Measurements from ENCODE around the gene ORAI3. TPM values are rescaled to one million over a fixed set of nuclear protein-coding genes. Genes with fewer than 3 reads are reported as not detected.

ORAI3 gene
- total RNA-seq, 4 donors from 2014 or later: 25.7 to 41.0 (median 32.7) TPM

DNA sequence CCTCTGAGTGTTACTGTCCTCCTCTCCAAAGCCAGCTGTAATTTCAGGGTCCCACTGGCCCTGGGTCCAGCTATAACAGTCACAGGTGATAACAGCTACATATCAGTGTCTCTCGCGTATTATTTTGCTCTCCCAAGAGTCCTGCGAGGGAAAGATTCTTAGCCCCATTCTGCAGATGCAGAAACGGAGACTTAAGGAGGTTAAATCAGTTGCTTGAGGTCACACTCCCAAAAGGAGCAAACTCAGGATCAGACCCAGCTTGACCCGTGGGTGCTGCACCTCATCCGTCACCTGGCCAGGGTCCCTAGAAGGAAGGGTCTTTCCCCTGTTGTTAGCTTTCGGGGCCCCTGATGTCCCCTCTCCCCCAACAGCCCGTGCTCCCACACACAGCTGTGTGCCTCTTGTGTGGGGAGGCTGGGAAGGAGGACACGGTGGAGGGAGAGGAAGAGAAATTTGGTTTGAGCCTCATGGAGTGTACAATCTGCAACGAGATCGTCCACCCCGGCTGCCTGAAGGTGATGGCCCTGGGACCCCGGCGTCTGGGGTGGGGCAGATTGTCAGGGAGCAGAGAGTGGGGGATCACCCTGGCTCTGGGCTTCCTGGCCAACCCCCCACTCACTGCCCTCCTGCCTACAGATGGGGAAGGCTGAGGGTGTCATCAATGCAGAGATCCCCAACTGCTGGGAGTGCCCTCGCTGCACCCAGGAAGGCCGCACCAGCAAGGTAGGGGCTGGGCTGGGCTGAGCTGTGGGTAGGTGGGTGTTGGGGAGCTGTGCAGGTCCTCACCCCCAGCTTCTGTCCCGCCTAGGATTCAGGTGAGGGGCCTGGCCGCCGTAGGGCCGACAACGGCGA is 21.7 kb upstream of the ORAI3 start:
- Histone ChIP-seq H3K9me3 (no peaks in the 10 kb centered on the region), H3K4me1 (peaks cover 34% of the 10 kb centered on the region), H3K27ac (peak overlapping the region; percentile 4), H3K4me3 (peak overlapping the region; percentile 28), H3K27me3 (no peaks in the 10 kb centered on the region), H3K36me3 (peaks cover 36% of the 10 kb centered on the region)
- TF ChIP-seq, protein P1, sequence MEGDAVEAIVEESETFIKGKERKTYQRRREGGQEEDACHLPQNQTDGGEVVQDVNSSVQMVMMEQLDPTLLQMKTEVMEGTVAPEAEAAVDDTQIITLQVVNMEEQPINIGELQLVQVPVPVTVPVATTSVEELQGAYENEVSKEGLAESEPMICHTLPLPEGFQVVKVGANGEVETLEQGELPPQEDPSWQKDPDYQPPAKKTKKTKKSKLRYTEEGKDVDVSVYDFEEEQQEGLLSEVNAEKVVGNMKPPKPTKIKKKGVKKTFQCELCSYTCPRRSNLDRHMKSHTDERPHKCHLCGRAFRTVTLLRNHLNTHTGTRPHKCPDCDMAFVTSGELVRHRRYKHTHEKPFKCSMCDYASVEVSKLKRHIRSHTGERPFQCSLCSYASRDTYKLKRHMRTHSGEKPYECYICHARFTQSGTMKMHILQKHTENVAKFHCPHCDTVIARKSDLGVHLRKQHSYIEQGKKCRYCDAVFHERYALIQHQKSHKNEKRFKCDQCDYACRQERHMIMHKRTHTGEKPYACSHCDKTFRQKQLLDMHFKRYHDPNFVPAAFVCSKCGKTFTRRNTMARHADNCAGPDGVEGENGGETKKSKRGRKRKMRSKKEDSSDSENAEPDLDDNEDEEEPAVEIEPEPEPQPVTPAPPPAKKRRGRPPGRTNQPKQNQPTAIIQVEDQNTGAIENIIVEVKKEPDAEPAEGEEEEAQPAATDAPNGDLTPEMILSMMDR (IDR thresholded peaks at IDR 0.05): no peak
- TF ChIP-seq POLR2AphosphoS5 (IDR thresholded peaks at IDR 0.05): no peak
- no peak for TF ChIP-seq EP300 (IDR thresholded peaks at IDR 0.05)
- no peak for DNase-seq (ENCODE audit: low spot score in 2 of 2)
- 95% methylated on average over 13 of the region's 22 CpGs for WGBS

DNA sequence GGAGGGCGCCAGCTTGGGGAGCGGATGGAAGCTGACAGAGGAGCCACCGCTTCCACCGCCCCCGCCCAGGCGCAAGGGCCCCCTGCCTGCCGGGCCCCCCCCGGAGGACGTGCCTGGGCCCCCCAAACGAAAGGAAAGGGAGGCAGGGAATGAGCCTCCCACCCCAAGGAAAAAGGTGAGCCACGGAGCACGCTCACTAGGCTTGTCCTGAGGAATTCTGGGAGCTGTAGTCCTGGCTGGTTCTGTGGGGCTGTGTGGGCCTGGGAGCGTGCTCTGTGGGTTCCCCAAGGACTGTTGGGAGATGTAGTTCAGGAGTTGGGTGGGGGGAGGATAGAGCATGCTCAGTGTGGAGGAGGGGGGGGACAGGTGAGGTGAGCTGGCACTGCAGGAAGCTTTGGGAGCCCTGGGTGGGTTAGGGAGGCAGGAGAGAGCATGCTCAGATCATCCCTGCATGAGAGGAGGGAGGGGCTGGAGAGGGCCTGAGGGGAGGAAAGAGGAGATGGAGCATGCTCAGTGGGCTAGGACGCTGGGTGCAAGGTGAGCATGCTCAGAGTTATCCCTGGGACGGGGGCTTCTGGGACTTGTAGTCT is 21.0 kb upstream of the ORAI3 start:
- peaks cover 34% of the 10 kb centered on the region for H3K4me1 ChIP-seq
- H3K36me3 ChIP-seq: peaks cover 41% of the 10 kb centered on the region
- DNase-seq (ENCODE audit: low spot score in 2 of 2): peak in 1 of 2 donors; percentile 73
- peak overlapping the region; percentile 4 for H3K27ac ChIP-seq
- H3K4me3 ChIP-seq: peak overlapping the region; percentile 28
- WGBS: 18% methylated on average over 10 of the region's 15 CpGs
- H3K9me3 ChIP-seq: no peaks in the 10 kb centered on the region
- no peaks in the 10 kb centered on the region for H3K27me3 ChIP-seq
- TF ChIP-seq EP300 (IDR thresholded peaks at IDR 0.05): no peak
- TF ChIP-seq POLR2AphosphoS5 (IDR thresholded peaks at IDR 0.05): no peak
- TF ChIP-seq POLR2A (IDR thresholded peaks at IDR 0.05): no peak
- TF ChIP-seq, protein P1 (IDR thresholded peaks at IDR 0.05): no peak

GRCh38 chr16:30928390-30928789 is 20.5 kb upstream of the ORAI3 start:
- Histone ChIP-seq H3K36me3 (peaks cover 46% of the 10 kb centered on the region), H3K9me3 (no peaks in the 10 kb centered on the region), H3K27me3 (no peaks in the 10 kb centered on the region), H3K4me1 (peaks cover 34% of the 10 kb centered on the region), H3K27ac (no peak overlapping the region), H3K4me3 (no peak overlapping the region)
- WGBS: 42% methylated on average over 11 of the region's 11 CpGs
- DNase-seq (ENCODE audit: low spot score in 2 of 2): peak in 1 of 2 donors; percentile 74
- TF ChIP-seq, protein P1 (IDR thresholded peaks at IDR 0.05): no peak
- no peak for TF ChIP-seq EP300 (IDR thresholded peaks at IDR 0.05)
- TF ChIP-seq POLR2AphosphoS5 (IDR thresholded peaks at IDR 0.05): no peak
- no peak for TF ChIP-seq POLR2A (IDR thresholded peaks at IDR 0.05)

GRCh38 chr16:30929167-30929566 is 19.7 kb upstream of the ORAI3 start:
- DNase-seq (ENCODE audit: low spot score in 2 of 2): no peak
- TF ChIP-seq, protein P1 (IDR thresholded peaks at IDR 0.05): no peak
- TF ChIP-seq POLR2A (IDR thresholded peaks at IDR 0.05) (no peak), EP300 (IDR thresholded peaks at IDR 0.05) (no peak), POLR2AphosphoS5 (IDR thresholded peaks at IDR 0.05) (no peak)
- H3K4me1 ChIP-seq: peaks cover 30% of the 10 kb centered on the region
- H3K27me3 ChIP-seq: no peaks in the 10 kb centered on the region
- no peak overlapping the region for H3K27ac ChIP-seq
- H3K4me3 ChIP-seq: no peak overlapping the region
- H3K9me3 ChIP-seq: no peaks in the 10 kb centered on the region
- WGBS: 64% methylated on average over 7 of the region's 7 CpGs
- H3K36me3 ChIP-seq: peaks cover 48% of the 10 kb centered on the region

DNA sequence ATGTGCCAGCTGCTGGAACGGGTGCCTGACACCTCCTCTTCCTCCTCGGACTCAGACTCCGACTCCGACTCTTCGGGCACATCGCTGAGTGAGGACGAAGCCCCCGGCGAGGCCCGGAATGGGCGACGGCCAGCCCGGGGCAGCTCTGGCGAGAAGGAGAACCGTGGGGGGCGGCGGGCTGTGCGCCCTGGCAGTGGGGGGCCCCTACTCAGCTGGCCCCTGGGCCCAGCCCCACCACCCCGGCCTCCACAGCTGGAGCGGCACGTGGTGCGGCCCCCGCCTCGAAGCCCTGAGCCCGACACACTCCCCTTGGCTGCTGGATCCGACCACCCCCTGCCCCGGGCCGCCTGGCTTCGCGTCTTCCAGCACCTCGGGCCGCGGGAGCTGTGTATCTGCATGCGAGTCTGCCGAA is 18.7 kb upstream of the ORAI3 start:
- H3K36me3 ChIP-seq: peaks cover 48% of the 10 kb centered on the region
- H3K27me3 ChIP-seq: no peaks in the 10 kb centered on the region
- WGBS: 92% methylated on average over 11 of the region's 35 CpGs
- DNase-seq (ENCODE audit: low spot score in 2 of 2): no peak
- H3K9me3 ChIP-seq: no peaks in the 10 kb centered on the region
- TF ChIP-seq, protein P1 (IDR thresholded peaks at IDR 0.05): no peak
- no peak for TF ChIP-seq POLR2A (IDR thresholded peaks at IDR 0.05)
- TF ChIP-seq EP300 (IDR thresholded peaks at IDR 0.05): no peak
- no peak for TF ChIP-seq POLR2AphosphoS5 (IDR thresholded peaks at IDR 0.05)
- H3K4me1 ChIP-seq: peaks cover 23% of the 10 kb centered on the region
- H3K27ac ChIP-seq: no peak overlapping the region
- H3K4me3 ChIP-seq: no peak overlapping the region
